HG03520 (cell line): ENCODE results near the gene TPI1.

Source experiments
- ATAC-seq: cut with Tn5 transposase; IDR thresholded peaks from one replicate; pipeline ENCODE4 v1.9.1; 2021; ENCODE audit warnings: mild to moderate bottlenecking, moderate library complexity; ENCODE audit not compliant: unreplicated experiment

TPI1 gene

GRCh38 chr12:6916426-6917200 is 49.3 kb downstream of the TPI1 start:
- ATAC-seq = no peak

GRCh38 chr12:6917491-6918231 is 50.3 kb downstream of the TPI1 start:
- no peak for ATAC-seq

- no peak for ATAC-seq
These were observed 52.3 kb downstream of the TPI1 start for GRCh38 chr12:6919588-6919987.
